ENCODE measurements around the gene TUBB4A.

TUBB4A gene

GRCh38 chr19:6465663-6466062 is 36.4 kb downstream of the TUBB4A start:
- no peak for DNase-seq

- no peak for DNase-seq
Observed at GRCh38 chr19:6465006-6465405, 37.1 kb downstream of the TUBB4A start.

- DNase-seq, result peak; percentile 70
Observed at GRCh38 chr19:6464070-6464873, 37.8 kb downstream of the TUBB4A start, which contains the start of gene CRB3. Gene CRB3 (plus strand): TSS chr19:6464271. CDS start chr19:6464702, 431 bp downstream.

GRCh38 chr19:6460099-6460884 is 41.8 kb downstream of the TUBB4A start:
- peak; percentile 97 for DNase-seq

- DNase-seq, result peak; percentile 65
Observed at GRCh38 chr19:6459262-6460098, 42.6 kb downstream of the TUBB4A start, which contains the start of gene SLC25A23. Gene SLC25A23 (minus strand): TSS chr19:6459792. CDS start chr19:6459628, 164 bp downstream.

GRCh38 chr19:6458695-6459261 is 43.3 kb downstream of the TUBB4A start:
- DNase-seq, result no peak

GRCh38 chr19:6457958-6458694 is 44.0 kb downstream of the TUBB4A start:
- DNase-seq, result no peak

GRCh38 chr19:6455924-6456323 is 46.2 kb downstream of the TUBB4A start:
- DNase-seq, result no peak

GRCh38 chr19:6453951-6454565 is 48.1 kb downstream of the TUBB4A start:
- DNase-seq, result no peak

GRCh38 chr19:6452899-6453298 is 49.2 kb downstream of the TUBB4A start:
- DNase-seq, result no peak

GRCh38 chr19:6452223-6452614 is 49.9 kb downstream of the TUBB4A start:
- DNase-seq, result no peak

GRCh38 chr19:6451583-6452222 is 50.4 kb downstream of the TUBB4A start:
- no peak for DNase-seq

- no peak for DNase-seq
Observed at GRCh38 chr19:6450166-6450565, 51.9 kb downstream of the TUBB4A start.

- no peak for DNase-seq
Observed at GRCh38 chr19:6448045-6448444, 54.1 kb downstream of the TUBB4A start.

GRCh38 chr19:6446452-6446851 is 55.7 kb downstream of the TUBB4A start:
- no peak for DNase-seq
